RPMI8226 (cell line): ENCODE results near the gene PCDHGC3.
A peak's percentile ranks its signal among the peaks of the same experiment; 100 is the strongest.

Experiments
- DNase-seq: peaks from one replicate; pipeline ENCODE4 v3.0.0-alpha.2; 2015

The PCDHGC3 gene

GRCh38 chr5:141524604-141525597 lies 49.1 kb downstream of the PCDHGC3 start:
- peak; percentile 77 for DNase-seq

- DNase-seq = no peak
These were observed 49.9 kb downstream of the PCDHGC3 start for GRCh38 chr5:141525653-141526052.

GRCh38 chr5:141527426-141527825 lies 51.7 kb downstream of the PCDHGC3 start:
- DNase-seq = no peak
